M059J (cell line): Measurements from ENCODE around the gene SNCA. TPM values are rescaled to one million over a fixed set of nuclear protein-coding genes. Genes with fewer than 3 reads are reported as not detected.

Experiments used
- DNase-seq: peaks from one replicate; pipeline ENCODE4 v3.0.0-alpha.2; 2012; ENCODE audit warnings: low read depth
- total RNA-seq: library from RNA; depleted of rRNA; stranded (reverse); fragments of >200 nt; shearing (Covaris generic); gene quantifications from 2 replicates; pipeline ENCODE4 v1.2.3, GENCODE V29; 2014; rRNA removed

SNCA gene
- 6.8 and 8.3 TPM in 2 replicates for total RNA-seq

GRCh38 chr4:89836897-89837384 is at the start of gene SNCA:
Gene SNCA, minus strand, starts transcription at chr4:89837161. Its CDS starts 1,494 bp downstream, at chr4:89835667.
- DNase-seq = peak; percentile 56

- DNase-seq = no peak
These were observed 42.3 kb upstream of the SNCA start for GRCh38 chr4:89879215-89879614.

- no peak for DNase-seq
These were observed 41.6 kb upstream of the SNCA start for GRCh38 chr4:89878611-89879010.

- no peak for DNase-seq
These were observed 39.6 kb upstream of the SNCA start for GRCh38 chr4:89876548-89876947.

GRCh38 chr4:89871211-89871610 is 34.2 kb upstream of the SNCA start:
- DNase-seq = no peak

- peak; percentile 1 for DNase-seq
These were observed 32.1 kb upstream of the SNCA start for GRCh38 chr4:89868999-89869589.

GRCh38 chr4:89868276-89868675 is 31.3 kb upstream of the SNCA start:
- no peak for DNase-seq

GRCh38 chr4:89863533-89863932 is 26.6 kb upstream of the SNCA start:
- no peak for DNase-seq

- no peak for DNase-seq
These were observed 24.0 kb upstream of the SNCA start for GRCh38 chr4:89860971-89861370.

- no peak for DNase-seq
These were observed 18.3 kb upstream of the SNCA start for GRCh38 chr4:89855236-89855635.

- no peak for DNase-seq
These were observed 10.8 kb upstream of the SNCA start for GRCh38 chr4:89847571-89848325.

- no peak for DNase-seq
These were observed 2.6 kb upstream of the SNCA start for GRCh38 chr4:89839558-89839957.

GRCh38 chr4:89837993-89838390 is 1.0 kb upstream of the SNCA start:
- DNase-seq = peak; percentile 33

GRCh38 chr4:89837385-89837992 is 528 bp upstream of the SNCA start:
- DNase-seq = peak; percentile 38

- peak; percentile 3 for DNase-seq
These were observed 773 bp downstream of the SNCA start for GRCh38 chr4:89836031-89836745.

GRCh38 chr4:89835413-89835812 is 1.5 kb downstream of the SNCA start:
- no peak for DNase-seq

- DNase-seq = no peak
These were observed 2.3 kb downstream of the SNCA start for GRCh38 chr4:89834486-89835209.

GRCh38 chr4:89829470-89830138 is 7.4 kb downstream of the SNCA start:
- no peak for DNase-seq

GRCh38 chr4:89823416-89823815 is 13.5 kb downstream of the SNCA start:
- DNase-seq = peak; percentile 35

- no peak for DNase-seq
These were observed 15.3 kb downstream of the SNCA start for GRCh38 chr4:89821612-89822011.

- DNase-seq = no peak
These were observed 17.0 kb downstream of the SNCA start for GRCh38 chr4:89820010-89820409.
